ENCODE results near the gene ZDHHC19.
"Not testable (repeated sequence)": the region's sequence is repeated elsewhere in the genome, so short reads cannot be mapped to it uniquely, and the experiment has no call there.

ZDHHC19 gene

DNA sequence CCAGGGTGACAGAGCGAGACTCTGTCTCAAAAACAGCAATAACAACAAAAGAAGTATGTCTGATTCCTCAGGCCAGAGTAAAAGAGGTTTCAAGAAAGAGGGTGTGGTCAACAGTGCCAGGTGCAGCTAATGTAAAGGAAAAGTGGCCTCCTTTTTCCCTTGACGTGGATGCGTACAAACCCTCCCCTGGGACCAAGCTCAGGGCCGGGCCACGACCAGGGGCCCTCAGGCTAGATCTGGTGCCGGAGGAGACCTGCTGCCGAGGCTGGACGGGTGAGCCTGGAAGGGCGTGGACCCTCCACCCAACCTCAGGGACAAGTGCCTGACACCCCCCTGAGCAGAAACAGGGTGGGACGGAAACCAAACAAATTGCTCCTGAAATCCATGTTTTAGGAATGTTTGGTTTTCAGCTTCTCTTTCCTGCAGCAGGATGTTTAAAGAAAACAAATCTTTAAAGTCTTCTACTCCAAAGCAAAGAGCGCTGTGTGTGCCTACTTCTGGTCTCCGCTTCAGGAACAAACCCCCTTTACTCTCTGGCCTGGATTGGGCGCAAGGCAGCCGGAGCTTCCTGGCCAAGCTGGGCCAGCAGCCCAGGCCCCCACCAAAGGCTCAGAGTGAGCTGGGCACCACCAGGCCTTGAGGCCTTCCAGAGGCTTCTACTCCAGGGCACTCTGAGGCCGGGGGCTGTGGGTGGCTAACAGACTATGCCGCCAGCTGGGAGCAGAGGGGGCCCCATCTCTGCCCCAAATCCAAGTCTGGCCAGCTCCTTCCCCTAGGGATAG lies 21.4 kb downstream of the ZDHHC19 start:
- TF ChIP-seq, protein P1, sequence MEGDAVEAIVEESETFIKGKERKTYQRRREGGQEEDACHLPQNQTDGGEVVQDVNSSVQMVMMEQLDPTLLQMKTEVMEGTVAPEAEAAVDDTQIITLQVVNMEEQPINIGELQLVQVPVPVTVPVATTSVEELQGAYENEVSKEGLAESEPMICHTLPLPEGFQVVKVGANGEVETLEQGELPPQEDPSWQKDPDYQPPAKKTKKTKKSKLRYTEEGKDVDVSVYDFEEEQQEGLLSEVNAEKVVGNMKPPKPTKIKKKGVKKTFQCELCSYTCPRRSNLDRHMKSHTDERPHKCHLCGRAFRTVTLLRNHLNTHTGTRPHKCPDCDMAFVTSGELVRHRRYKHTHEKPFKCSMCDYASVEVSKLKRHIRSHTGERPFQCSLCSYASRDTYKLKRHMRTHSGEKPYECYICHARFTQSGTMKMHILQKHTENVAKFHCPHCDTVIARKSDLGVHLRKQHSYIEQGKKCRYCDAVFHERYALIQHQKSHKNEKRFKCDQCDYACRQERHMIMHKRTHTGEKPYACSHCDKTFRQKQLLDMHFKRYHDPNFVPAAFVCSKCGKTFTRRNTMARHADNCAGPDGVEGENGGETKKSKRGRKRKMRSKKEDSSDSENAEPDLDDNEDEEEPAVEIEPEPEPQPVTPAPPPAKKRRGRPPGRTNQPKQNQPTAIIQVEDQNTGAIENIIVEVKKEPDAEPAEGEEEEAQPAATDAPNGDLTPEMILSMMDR (IDR thresholded peaks at IDR 0.05) = no peak
- no peak overlapping the region for H3K27ac ChIP-seq
- H3K27me3 ChIP-seq = no peaks in the 10 kb centered on the region
- intact Hi-C loops (cut with DNase I; ENCODE audit: low total_unique reads) = no loop called here
- no peak overlapping the region for H3K4me3 ChIP-seq
- no peaks in the 10 kb centered on the region for H3K36me3 ChIP-seq
- DNase-seq = no peak
- no peaks in the 10 kb centered on the region for H3K9me3 ChIP-seq
- no peaks in the 10 kb centered on the region for H3K4me1 ChIP-seq

GRCh38 chr3:196186651-196187573 lies 24.3 kb downstream of the ZDHHC19 start:
- no peaks in the 10 kb centered on the region for H3K36me3 ChIP-seq
- TF ChIP-seq, protein P1 (IDR thresholded peaks at IDR 0.05) = no peak
- intact Hi-C loops (cut with DNase I; ENCODE audit: low total_unique reads) = no loop called here
- no peaks in the 10 kb centered on the region for H3K4me1 ChIP-seq
- no peak overlapping the region for H3K4me3 ChIP-seq
- H3K9me3 ChIP-seq = no peaks in the 10 kb centered on the region
- H3K27me3 ChIP-seq = no peaks in the 10 kb centered on the region
- H3K27ac ChIP-seq = no peak overlapping the region
- no peak for DNase-seq

DNA sequence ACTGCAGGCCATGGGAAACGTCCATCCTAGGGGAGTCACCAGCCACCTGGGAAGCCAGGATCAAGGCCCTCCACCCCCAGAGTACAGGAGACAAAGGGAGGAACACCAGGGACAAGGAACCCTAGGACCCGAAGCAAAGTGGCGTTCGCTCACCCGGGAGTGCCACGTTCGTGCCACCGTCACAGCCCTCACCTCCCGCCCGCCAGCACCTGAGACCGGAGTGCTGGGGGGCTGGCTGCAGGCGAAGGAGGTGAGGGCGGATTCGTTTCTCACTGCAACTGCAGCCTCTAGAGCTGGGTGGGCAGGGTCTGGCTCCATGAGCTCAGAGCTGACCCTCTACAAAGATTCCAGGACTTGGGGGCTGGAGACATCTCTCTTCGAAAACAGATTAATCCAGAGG lies 26.3 kb downstream of the ZDHHC19 start:
- Histone ChIP-seq H3K4me1 (no peaks in the 10 kb centered on the region), H3K36me3 (no peaks in the 10 kb centered on the region), H3K4me3 (no peak overlapping the region), H3K27me3 (no peaks in the 10 kb centered on the region), H3K9me3 (no peaks in the 10 kb centered on the region), H3K27ac (no peak overlapping the region)
- intact Hi-C loops (cut with DNase I; ENCODE audit: low total_unique reads) = no loop called here
- TF ChIP-seq, protein P1 (IDR thresholded peaks at IDR 0.05) = no peak
- no peak for DNase-seq

DNA sequence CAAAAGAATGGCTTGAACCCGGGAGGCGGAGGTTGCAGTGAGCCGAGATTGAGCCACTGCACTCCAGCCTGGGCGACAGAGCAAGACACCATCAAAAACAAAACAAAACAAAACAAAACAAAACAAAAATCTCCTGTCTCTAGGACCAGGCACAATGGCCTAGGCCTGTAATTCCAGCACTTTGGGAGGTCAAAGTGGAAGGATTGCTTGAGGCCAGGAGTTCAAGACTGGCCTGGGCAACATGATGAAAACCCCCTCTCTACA lies 27.1 kb downstream of the ZDHHC19 start:
- H3K27me3 ChIP-seq; intact Hi-C loops (cut with DNase I; ENCODE audit: low total_unique reads); H3K4me1 ChIP-seq; H3K36me3 ChIP-seq; DNase-seq; H3K27ac ChIP-seq; H3K9me3 ChIP-seq; H3K4me3 ChIP-seq: not testable (repeated sequence)

- Histone ChIP-seq H3K27ac (no peak overlapping the region), H3K4me1 (no peaks in the 10 kb centered on the region), H3K9me3 (no peaks in the 10 kb centered on the region), H3K36me3 (no peaks in the 10 kb centered on the region), H3K4me3 (no peak overlapping the region), H3K27me3 (no peaks in the 10 kb centered on the region)
- DNase-seq = no peak
- intact Hi-C loops (cut with DNase I; ENCODE audit: low total_unique reads) = no loop called here
- TF ChIP-seq, protein P1 (IDR thresholded peaks at IDR 0.05) = no peak
These were observed 30.1 kb downstream of the ZDHHC19 start for GRCh38 chr3:196181127-196181546.

- TF ChIP-seq, protein P1 (IDR thresholded peaks at IDR 0.05) = no peak
- no peaks in the 10 kb centered on the region for H3K4me1 ChIP-seq
- no peaks in the 10 kb centered on the region for H3K27me3 ChIP-seq
- no peak overlapping the region for H3K4me3 ChIP-seq
- no peak for DNase-seq
- H3K36me3 ChIP-seq = no peaks in the 10 kb centered on the region
- no peak overlapping the region for H3K27ac ChIP-seq
- intact Hi-C loops (cut with DNase I; ENCODE audit: low total_unique reads) = no loop called here
- no peaks in the 10 kb centered on the region for H3K9me3 ChIP-seq
These were observed 30.9 kb downstream of the ZDHHC19 start for GRCh38 chr3:196180346-196180745.

Data from tibial artery (tissue), 4 donors.